ENCODE data around the gene FRMD7. TPM values are rescaled to one million over a fixed set of nuclear protein-coding genes. Genes with fewer than 3 reads are reported as not detected.

FRMD7 gene
- total and polyA plus RNA-seq, 9 donors: 0.06 to 1.3 (median 0.20) TPM

DNA sequence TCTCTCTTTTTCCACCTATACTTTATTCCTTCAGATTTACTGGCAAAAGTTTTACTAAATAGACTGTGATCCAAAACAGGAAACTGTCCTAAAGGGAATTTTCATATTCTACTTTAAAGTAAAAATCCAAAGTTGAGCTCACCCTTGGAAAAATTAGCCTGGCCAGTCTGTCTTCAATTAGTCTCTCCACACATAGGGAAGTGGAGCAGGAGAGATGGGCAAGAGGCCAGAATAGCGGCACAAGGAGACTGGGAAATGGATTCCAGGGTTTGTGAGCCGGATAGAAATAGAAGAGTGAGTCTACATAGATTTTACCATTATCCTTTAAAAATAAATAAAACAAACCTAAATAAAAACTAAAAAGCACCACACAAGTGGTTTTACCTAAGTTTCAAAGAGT, 16.2 kb upstream of the FRMD7 start:
- H3K4me1 ChIP-seq (ENCODE audit: control insufficient read depth, insufficient read depth, low read length): no peaks in the 10 kb centered on the region
- no CpG with 5 or more reads among the region's 2 CpGs for WGBS (ENCODE audit: insufficient coverage)
- H3K36me3 ChIP-seq (ENCODE audit: control insufficient read depth, insufficient read depth, low read length): no peaks in the 10 kb centered on the region
- H3K27me3 ChIP-seq (ENCODE audit: control insufficient read depth, insufficient read depth, low read length): peaks cover 10% of the 10 kb centered on the region
- H3K9me3 ChIP-seq (replicated peaks; ENCODE audit: control insufficient read depth, low read depth, low read length): no peaks in the 10 kb centered on the region
- peak; percentile 84 for DNase-seq
- no peak overlapping the region for H3K4me3 ChIP-seq (ENCODE audit: low read length)
- H3K27ac ChIP-seq (ENCODE audit: low read length): no peak overlapping the region

GRCh38 chrX:132125906-132126305, 1.9 kb downstream of the FRMD7 start:
- no peak overlapping the region for H3K4me3 ChIP-seq (ENCODE audit: low read length)
- no peaks in the 10 kb centered on the region for H3K36me3 ChIP-seq (ENCODE audit: control insufficient read depth, insufficient read depth, low read length)
- H3K9me3 ChIP-seq (replicated peaks; ENCODE audit: control insufficient read depth, low read depth, low read length): no peaks in the 10 kb centered on the region
- DNase-seq: no peak
- H3K4me1 ChIP-seq (ENCODE audit: control insufficient read depth, insufficient read depth, low read length): no peaks in the 10 kb centered on the region
- H3K27ac ChIP-seq (ENCODE audit: low read length): no peak overlapping the region
- peaks cover 14% of the 10 kb centered on the region for H3K27me3 ChIP-seq (ENCODE audit: control insufficient read depth, insufficient read depth, low read length)

GRCh38 chrX:132120913-132121312, 6.9 kb downstream of the FRMD7 start:
- Histone ChIP-seq H3K4me1 (ENCODE audit: control insufficient read depth, insufficient read depth, low read length) (no peaks in the 10 kb centered on the region), H3K9me3 (replicated peaks; ENCODE audit: control insufficient read depth, low read depth, low read length) (no peaks in the 10 kb centered on the region), H3K27ac (ENCODE audit: low read length) (no peak overlapping the region), H3K27me3 (ENCODE audit: control insufficient read depth, insufficient read depth, low read length) (peaks cover 30% of the 10 kb centered on the region), H3K36me3 (ENCODE audit: control insufficient read depth, insufficient read depth, low read length) (no peaks in the 10 kb centered on the region), H3K4me3 (ENCODE audit: low read length) (no peak overlapping the region)
- 80% methylated on average over 2 of the region's 4 CpGs for WGBS (ENCODE audit: insufficient coverage)
- no peak for DNase-seq

- H3K9me3 ChIP-seq (replicated peaks; ENCODE audit: control insufficient read depth, low read depth, low read length): no peaks in the 10 kb centered on the region
- 17% methylated on average over 1 of the region's 12 CpGs for WGBS (ENCODE audit: insufficient coverage)
- H3K27ac ChIP-seq (ENCODE audit: low read length): no peak overlapping the region
- no peaks in the 10 kb centered on the region for H3K36me3 ChIP-seq (ENCODE audit: control insufficient read depth, insufficient read depth, low read length)
- H3K4me3 ChIP-seq (ENCODE audit: low read length): no peak overlapping the region
- H3K27me3 ChIP-seq (ENCODE audit: control insufficient read depth, insufficient read depth, low read length): peaks cover 32% of the 10 kb centered on the region
- DNase-seq: no peak
- no peaks in the 10 kb centered on the region for H3K4me1 ChIP-seq (ENCODE audit: control insufficient read depth, insufficient read depth, low read length)
Observed at GRCh38 chrX:132119821-132120515, 7.9 kb downstream of the FRMD7 start.

DNA sequence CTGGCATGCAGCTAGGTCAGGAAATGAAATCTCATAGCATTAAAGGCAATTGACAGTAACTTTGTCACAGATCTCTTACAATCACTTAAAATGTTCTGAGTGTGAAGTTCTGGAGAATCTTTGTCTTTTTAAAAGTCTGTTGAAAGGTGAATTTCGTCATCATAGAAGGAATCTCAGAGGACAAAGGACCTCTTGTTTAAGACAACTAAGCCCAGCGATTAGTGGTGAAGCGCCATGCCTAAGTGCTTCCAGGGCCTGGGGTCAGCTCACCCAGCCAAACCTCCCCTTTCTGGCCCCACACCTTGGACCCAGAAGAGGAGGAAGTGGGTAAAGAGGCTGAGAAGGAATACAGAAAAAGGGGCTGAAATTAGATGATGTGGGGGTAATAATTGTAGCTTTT, 8.5 kb downstream of the FRMD7 start:
- Histone ChIP-seq H3K4me3 (ENCODE audit: low read length) (no peak overlapping the region), H3K4me1 (ENCODE audit: control insufficient read depth, insufficient read depth, low read length) (no peaks in the 10 kb centered on the region), H3K36me3 (ENCODE audit: control insufficient read depth, insufficient read depth, low read length) (no peaks in the 10 kb centered on the region), H3K27ac (ENCODE audit: low read length) (no peak overlapping the region), H3K9me3 (replicated peaks; ENCODE audit: control insufficient read depth, low read depth, low read length) (no peaks in the 10 kb centered on the region), H3K27me3 (ENCODE audit: control insufficient read depth, insufficient read depth, low read length) (peaks cover 36% of the 10 kb centered on the region)
- WGBS (ENCODE audit: insufficient coverage): no CpG with 5 or more reads among the region's 3 CpGs
- DNase-seq: no peak

- H3K36me3 ChIP-seq (ENCODE audit: control insufficient read depth, insufficient read depth, low read length): no peaks in the 10 kb centered on the region
- 95% methylated on average over 4 of the region's 4 CpGs for whole genome bisulfite sequencing (ENCODE audit: insufficient coverage)
- peaks cover 36% of the 10 kb centered on the region for H3K27me3 ChIP-seq (ENCODE audit: control insufficient read depth, insufficient read depth, low read length)
- H3K27ac ChIP-seq (ENCODE audit: low read length): no peak overlapping the region
- no peaks in the 10 kb centered on the region for H3K9me3 ChIP-seq (replicated peaks; ENCODE audit: control insufficient read depth, low read depth, low read length)
- H3K4me1 ChIP-seq (ENCODE audit: control insufficient read depth, insufficient read depth, low read length): no peaks in the 10 kb centered on the region
- DNase-seq: no peak
- no peak overlapping the region for H3K4me3 ChIP-seq (ENCODE audit: low read length)
Observed at GRCh38 chrX:132118358-132118757, 9.5 kb downstream of the FRMD7 start.

GRCh38 chrX:132115792-132116191, 12.0 kb downstream of the FRMD7 start:
- Histone ChIP-seq H3K36me3 (ENCODE audit: control insufficient read depth, insufficient read depth, low read length) (no peaks in the 10 kb centered on the region), H3K27me3 (ENCODE audit: control insufficient read depth, insufficient read depth, low read length) (peaks cover 44% of the 10 kb centered on the region), H3K27ac (ENCODE audit: low read length) (no peak overlapping the region), H3K9me3 (replicated peaks; ENCODE audit: control insufficient read depth, low read depth, low read length) (no peaks in the 10 kb centered on the region), H3K4me3 (ENCODE audit: low read length) (no peak overlapping the region), H3K4me1 (ENCODE audit: control insufficient read depth, insufficient read depth, low read length) (no peaks in the 10 kb centered on the region)
- 58% methylated on average over 2 of the region's 5 CpGs for WGBS (ENCODE audit: insufficient coverage)
- no peak for DNase-seq

- H3K9me3 ChIP-seq (replicated peaks; ENCODE audit: control insufficient read depth, low read depth, low read length): no peaks in the 10 kb centered on the region
- H3K4me3 ChIP-seq (ENCODE audit: low read length): no peak overlapping the region
- no peaks in the 10 kb centered on the region for H3K36me3 ChIP-seq (ENCODE audit: control insufficient read depth, insufficient read depth, low read length)
- peaks cover 36% of the 10 kb centered on the region for H3K27me3 ChIP-seq (ENCODE audit: control insufficient read depth, insufficient read depth, low read length)
- no peak overlapping the region for H3K27ac ChIP-seq (ENCODE audit: low read length)
- no peak for DNase-seq
- H3K4me1 ChIP-seq (ENCODE audit: control insufficient read depth, insufficient read depth, low read length): no peaks in the 10 kb centered on the region
Observed at GRCh38 chrX:132114607-132115006, 13.2 kb downstream of the FRMD7 start.

- Histone ChIP-seq H3K36me3 (ENCODE audit: control insufficient read depth, insufficient read depth, low read length) (no peaks in the 10 kb centered on the region), H3K27ac (ENCODE audit: low read length) (no peak overlapping the region), H3K27me3 (ENCODE audit: control insufficient read depth, insufficient read depth, low read length) (peaks cover 12% of the 10 kb centered on the region), H3K4me1 (ENCODE audit: control insufficient read depth, insufficient read depth, low read length) (no peaks in the 10 kb centered on the region), H3K4me3 (ENCODE audit: low read length) (no peak overlapping the region), H3K9me3 (replicated peaks; ENCODE audit: control insufficient read depth, low read depth, low read length) (no peaks in the 10 kb centered on the region)
- no peak for DNase-seq
Observed at GRCh38 chrX:132107291-132107690, 20.5 kb downstream of the FRMD7 start.

DNA sequence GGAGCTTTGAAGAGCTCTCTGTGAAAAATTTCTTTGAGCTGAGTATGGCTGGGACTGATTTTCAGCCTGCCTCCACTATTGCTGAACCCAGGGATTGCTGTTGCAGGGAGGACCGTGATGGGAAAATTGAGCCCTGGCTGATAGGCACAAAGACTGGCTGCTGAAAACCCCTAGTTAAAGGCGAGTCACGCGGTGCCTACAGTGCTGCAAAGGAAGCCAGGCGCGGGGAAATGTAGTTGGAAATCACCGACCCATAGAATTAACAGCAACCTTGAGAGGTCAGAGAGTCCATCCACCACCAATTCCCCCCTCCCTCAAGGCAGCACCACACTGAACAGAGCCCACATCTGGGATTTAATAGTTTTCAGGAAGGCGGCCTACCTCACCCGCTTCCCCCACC, 26.0 kb downstream of the FRMD7 start:
- no peaks in the 10 kb centered on the region for H3K36me3 ChIP-seq (ENCODE audit: control insufficient read depth, insufficient read depth, low read length)
- no peak for DNase-seq
- H3K27me3 ChIP-seq (ENCODE audit: control insufficient read depth, insufficient read depth, low read length): peaks cover 14% of the 10 kb centered on the region
- no peaks in the 10 kb centered on the region for H3K4me1 ChIP-seq (ENCODE audit: control insufficient read depth, insufficient read depth, low read length)
- no peak overlapping the region for H3K4me3 ChIP-seq (ENCODE audit: low read length)
- H3K9me3 ChIP-seq (replicated peaks; ENCODE audit: control insufficient read depth, low read depth, low read length): no peaks in the 10 kb centered on the region
- H3K27ac ChIP-seq (ENCODE audit: low read length): peak overlapping the region; percentile 37
- 35% methylated on average over 4 of the region's 9 CpGs for WGBS (ENCODE audit: insufficient coverage)

GRCh38 chrX:132101206-132101605, 26.6 kb downstream of the FRMD7 start:
- H3K9me3 ChIP-seq (replicated peaks; ENCODE audit: control insufficient read depth, low read depth, low read length): no peaks in the 10 kb centered on the region
- H3K27me3 ChIP-seq (ENCODE audit: control insufficient read depth, insufficient read depth, low read length): peaks cover 15% of the 10 kb centered on the region
- 59% methylated on average over 4 of the region's 4 CpGs for WGBS (ENCODE audit: insufficient coverage)
- DNase-seq: no peak
- H3K4me3 ChIP-seq (ENCODE audit: low read length): no peak overlapping the region
- H3K36me3 ChIP-seq (ENCODE audit: control insufficient read depth, insufficient read depth, low read length): no peaks in the 10 kb centered on the region
- H3K27ac ChIP-seq (ENCODE audit: low read length): no peak overlapping the region
- H3K4me1 ChIP-seq (ENCODE audit: control insufficient read depth, insufficient read depth, low read length): no peaks in the 10 kb centered on the region
